ENCODE results near the gene CNTN1.

CNTN1 gene

GRCh38 chr12:40691913-40692764, at the start of gene CNTN1:
TSS of gene CNTN1 (plus strand) at chr12:40692439.
- DNase-seq, result no peak

- DNase-seq, result no peak
Measured at GRCh38 chr12:40643506-40643905, 48.7 kb upstream of the CNTN1 start.

GRCh38 chr12:40643976-40644375, 48.3 kb upstream of the CNTN1 start:
- DNase-seq, result no peak

DNA sequence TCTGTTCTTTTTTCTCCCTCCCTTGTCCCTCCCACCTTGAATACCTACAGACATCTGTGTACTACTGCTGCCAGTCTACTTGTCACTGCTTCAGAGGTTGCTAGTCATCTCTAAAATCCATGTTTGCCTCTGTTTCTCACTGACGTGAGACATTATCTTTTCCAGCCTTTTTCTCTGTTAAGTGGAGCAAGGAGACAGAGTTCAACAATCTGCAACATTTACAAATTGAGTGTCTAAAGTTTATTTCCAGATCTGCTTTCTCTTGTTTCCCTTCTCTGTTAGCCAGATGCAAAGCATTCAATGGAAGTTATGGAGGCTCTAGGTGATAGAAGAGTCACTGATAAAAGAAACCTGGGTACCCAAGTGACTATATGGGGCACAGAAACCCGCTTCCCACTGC, 47.5 kb upstream of the CNTN1 start:
- no peak for DNase-seq

DNA sequence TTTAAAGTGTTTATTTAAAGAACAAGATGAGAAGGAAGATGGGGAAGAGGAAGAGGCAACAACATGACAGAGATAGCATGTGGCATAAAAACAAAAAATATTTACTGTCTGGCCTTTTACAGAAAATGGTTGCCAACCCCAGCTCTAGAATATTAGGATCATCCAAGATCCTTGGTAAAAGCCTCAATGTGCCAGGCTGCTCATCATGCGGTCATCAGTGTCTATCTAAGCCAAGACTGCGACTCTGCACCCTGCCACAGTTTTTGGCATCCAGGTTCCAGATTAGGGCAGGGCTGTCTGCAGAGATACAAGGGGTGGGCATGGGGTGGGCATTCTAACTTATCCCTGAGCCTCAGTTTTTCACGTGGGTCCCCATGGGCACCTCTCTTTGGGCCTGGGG, 46.9 kb upstream of the CNTN1 start:
- no peak for DNase-seq

DNA sequence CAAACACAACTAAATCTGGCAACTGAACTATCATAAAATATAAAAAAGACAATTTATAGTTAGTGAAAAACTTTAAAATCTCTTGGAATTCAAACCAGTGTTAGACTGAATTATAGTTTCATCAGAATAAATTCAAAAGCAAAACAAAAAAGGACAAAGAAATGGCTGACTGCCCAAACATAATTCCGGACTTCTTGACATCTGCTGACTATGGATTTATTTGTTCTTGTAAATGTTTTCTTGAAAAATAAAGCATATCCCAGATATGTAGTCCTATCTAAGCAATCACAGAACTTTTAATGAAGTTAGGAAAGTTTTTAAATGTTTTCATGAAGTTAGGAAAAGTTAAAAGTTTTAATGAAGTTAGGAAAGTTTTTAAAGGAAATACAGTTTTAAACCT, 45.8 kb upstream of the CNTN1 start:
- DNase-seq, result no peak

- DNase-seq, result no peak
Measured at GRCh38 chr12:40646911-40647310, 45.3 kb upstream of the CNTN1 start.

DNA sequence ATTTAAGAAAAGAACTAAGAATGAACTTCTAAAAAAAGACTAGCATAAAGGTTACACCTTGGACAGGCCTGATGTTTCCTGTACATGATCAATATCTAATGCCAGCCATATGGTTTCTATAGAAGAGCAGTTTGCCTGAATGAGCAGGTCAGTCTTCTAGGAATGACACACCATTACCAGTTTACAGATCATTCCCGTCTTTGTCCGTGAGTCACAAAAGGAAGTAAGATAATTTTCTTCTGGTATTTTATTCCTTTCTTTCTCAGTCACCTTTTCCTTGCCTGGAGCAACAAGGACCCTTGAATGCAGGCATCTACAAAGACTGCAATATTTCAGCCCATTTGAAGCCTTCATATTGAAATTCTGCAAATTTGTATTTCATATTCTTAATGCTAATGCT, 44.6 kb upstream of the CNTN1 start:
- DNase-seq, result no peak

GRCh38 chr12:40648519-40648918, 43.7 kb upstream of the CNTN1 start:
- DNase-seq, result no peak

DNA sequence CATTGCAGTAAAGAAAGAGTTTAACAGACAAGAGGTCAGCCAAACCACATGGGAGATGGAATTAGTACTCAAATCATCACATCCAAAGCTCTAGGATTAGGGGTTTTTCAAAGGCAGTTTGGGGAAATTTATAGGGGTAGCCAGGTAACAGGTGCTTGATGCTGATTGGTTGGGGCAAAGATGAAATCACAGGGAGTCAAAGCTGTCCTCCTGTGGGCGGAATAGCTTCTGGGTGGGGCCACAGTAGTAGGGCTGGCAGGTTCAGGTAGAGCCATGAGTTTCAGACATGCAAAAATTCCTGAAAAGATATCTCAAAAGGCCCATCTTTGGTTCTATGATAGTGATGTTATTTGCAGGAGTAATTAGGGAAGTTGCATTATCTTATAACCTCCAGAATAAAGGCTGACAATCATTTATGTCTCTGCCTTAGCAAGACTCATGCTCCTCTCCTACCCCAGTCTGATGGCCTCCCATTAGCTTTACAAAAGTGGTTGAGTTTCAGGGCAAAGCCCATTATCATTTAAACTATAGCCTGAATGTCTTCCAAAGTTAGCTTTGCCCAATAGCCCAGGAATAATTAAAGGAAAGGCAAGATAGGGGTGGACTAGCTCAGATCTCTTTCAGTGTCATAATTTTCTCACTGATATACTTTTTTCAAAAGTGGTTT, 42.1 kb upstream of the CNTN1 start:
- no peak for DNase-seq

GRCh38 chr12:40655451-40655850, 36.8 kb upstream of the CNTN1 start:
- no peak for DNase-seq

GRCh38 chr12:40662366-40662765, 29.9 kb upstream of the CNTN1 start:
- no peak for DNase-seq

GRCh38 chr12:40663781-40664180, 28.5 kb upstream of the CNTN1 start:
- no peak for DNase-seq

- no peak for DNase-seq
Measured at GRCh38 chr12:40668099-40668529, 24.1 kb upstream of the CNTN1 start.

- no peak for DNase-seq
Measured at GRCh38 chr12:40672741-40673271, 19.4 kb upstream of the CNTN1 start.

GRCh38 chr12:40681148-40681547, 11.1 kb upstream of the CNTN1 start:
- no peak for DNase-seq

DNA sequence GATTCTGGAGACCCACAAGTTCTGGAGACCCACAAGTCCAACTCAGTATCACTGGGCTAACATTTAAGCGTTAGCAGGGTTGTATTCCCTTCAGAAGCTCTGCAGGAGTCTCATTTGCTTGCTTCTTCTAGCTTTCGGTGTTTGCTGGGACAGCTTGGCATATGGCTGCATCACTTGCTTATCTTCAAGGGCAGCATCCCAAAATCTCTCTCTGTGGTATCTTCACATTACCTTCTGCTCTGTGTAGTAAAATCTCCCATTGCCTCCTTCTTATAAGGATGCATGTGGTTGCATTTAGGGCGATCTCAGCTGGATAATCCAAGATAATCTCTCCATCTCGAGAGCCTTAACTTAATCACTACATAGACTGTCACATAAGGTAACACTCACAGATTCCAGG, 7.3 kb upstream of the CNTN1 start:
- no peak for DNase-seq

DNA sequence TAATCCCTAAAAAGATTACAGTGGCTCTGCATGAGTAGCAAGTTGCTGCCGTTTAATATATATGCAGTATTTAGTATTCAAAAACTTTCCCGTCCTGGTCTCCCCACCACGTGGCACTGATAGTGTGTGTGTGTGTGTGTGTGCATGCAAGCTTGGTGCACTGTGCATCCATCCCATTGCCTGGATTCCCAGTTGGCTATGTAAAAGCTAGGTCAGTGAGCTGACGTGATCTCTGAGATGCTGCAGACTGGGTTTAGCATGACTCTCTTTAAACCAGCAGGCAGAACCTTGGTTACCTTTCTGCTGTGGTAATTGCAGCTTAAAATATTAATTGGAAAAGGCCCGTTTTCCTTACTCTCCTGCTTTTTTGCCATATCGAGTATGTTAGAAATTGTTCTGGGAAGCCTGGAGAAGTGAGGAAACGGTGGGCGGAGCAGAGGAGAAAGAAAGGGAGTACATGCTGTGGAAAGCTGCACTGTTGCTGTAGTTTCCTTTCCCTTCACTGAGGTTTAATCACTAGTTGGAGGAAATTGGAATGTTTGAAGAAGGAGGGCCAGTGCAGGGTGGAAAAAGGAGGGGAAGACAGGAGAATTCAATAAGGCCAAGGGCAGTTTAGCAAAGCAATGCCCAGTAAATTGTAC, 4.0 kb upstream of the CNTN1 start:
- DNase-seq, result no peak

GRCh38 chr12:40689576-40689975, 2.7 kb upstream of the CNTN1 start:
- DNase-seq, result no peak

- no peak for DNase-seq
Measured at GRCh38 chr12:40692765-40693206, 547 bp downstream of the CNTN1 start.

DNA sequence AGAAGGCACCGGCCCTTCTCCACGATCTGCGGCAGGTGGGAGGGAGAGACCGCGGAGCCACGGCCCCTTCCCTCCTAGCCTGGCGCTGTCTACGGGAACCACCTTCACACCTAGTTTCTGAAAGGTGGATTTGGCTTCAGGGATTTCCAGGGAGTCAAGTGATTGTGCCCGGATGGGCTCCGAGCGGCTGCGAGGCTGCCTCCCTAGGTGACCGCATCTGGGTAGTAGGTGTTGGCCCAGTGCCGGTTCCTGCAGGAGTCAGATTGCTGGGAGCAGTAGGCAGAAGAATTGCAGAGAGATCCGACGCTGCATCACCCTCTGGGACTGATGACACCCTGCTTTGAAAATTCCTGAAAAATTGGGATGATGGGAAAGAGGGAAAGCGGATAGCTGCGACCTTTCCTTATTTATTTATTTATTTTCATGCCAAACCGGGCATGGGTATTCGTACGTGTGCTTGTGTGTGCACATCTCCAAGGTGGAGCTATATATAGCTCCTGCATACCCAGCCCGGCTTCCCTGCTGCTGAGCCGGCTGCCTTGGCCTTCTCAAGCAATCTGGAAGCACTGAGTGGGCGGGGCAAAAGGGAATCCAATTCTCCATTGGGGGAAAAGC, 1.1 kb downstream of the CNTN1 start:
- no peak for DNase-seq

- no peak for DNase-seq
Measured at GRCh38 chr12:40697566-40698259, 5.5 kb downstream of the CNTN1 start.

DNA sequence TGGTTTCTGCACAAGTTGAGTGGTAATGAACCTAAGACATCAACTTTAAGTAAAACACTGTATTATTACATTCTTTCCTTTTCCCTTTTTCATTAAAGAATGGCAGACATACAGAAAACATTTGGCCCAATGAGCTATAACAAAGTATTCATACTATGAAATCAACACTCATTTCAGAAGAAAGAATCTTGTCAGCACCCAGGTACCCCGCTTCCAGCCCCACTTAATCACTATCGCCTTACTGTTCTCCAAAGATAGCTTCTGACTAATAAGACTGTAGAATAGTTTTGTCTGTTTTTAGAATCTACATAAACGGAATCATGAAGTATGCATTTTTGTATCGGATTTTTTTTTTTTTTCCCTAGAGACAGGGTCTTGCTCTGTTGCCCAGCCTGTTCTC, 9.5 kb downstream of the CNTN1 start:
- no peak for DNase-seq
